H9 (cell line): ENCODE results near the gene NUBPL. TPM values are rescaled to one million over a fixed set of nuclear protein-coding genes. Genes with fewer than 3 reads are reported as not detected.

ENCODE experiments used
- DNase-seq: peaks from one replicate; pipeline ENCODE4 v3.0.0-alpha.2; 2017
- H2AFZ ChIP-seq: one replicate; pipeline ENCODE4 v1.6.1; 2013; ENCODE audit warnings: mild to moderate bottlenecking, low read length, control low read depth, moderate library complexity
- H2AK5ac ChIP-seq: 2 replicates; pipeline ENCODE4 v1.6.1; 2013; ENCODE audit warnings: low read length, control low read depth, mixed read lengths; ENCODE audit not compliant: insufficient read length
- H2BK120ac ChIP-seq: one replicate; pipeline ENCODE4 v1.6.1; 2013; ENCODE audit warnings: low read depth, mild to moderate bottlenecking, low read length, control low read depth, inconsistent platforms; ENCODE audit not compliant: poor library complexity, severe bottlenecking
- H2BK12ac ChIP-seq: 2 replicates; pipeline ENCODE4 v1.6.1; 2013; ENCODE audit warnings: low read length, control low read depth, mixed read lengths, low read depth; ENCODE audit not compliant: insufficient read length
- H2BK15ac ChIP-seq: 2 replicates; pipeline ENCODE4 v1.6.1; 2013; ENCODE audit warnings: low read depth, low read length, control low read depth
- H2BK20ac ChIP-seq: one replicate; pipeline ENCODE4 v1.6.1; 2013; ENCODE audit warnings: low read depth, mild to moderate bottlenecking, low read length, control low read depth, inconsistent platforms; ENCODE audit not compliant: poor library complexity, severe bottlenecking
- H2BK5ac ChIP-seq: 2 replicates; pipeline ENCODE4 v1.6.1; 2013; ENCODE audit warnings: low read length, control low read depth, mixed read lengths; ENCODE audit not compliant: insufficient read length
- H3K14ac ChIP-seq: 2 replicates; pipeline ENCODE4 v1.6.1; 2013; ENCODE audit warnings: low read length, control low read depth; ENCODE audit not compliant: insufficient read depth
- H3K18ac ChIP-seq: 2 replicates; pipeline ENCODE4 v1.6.1; 2013; ENCODE audit warnings: low read depth, mild to moderate bottlenecking, mixed read lengths, low read length, control low read depth; ENCODE audit not compliant: insufficient read length
- H3K23ac ChIP-seq: 2 replicates; pipeline ENCODE4 v1.6.1; 2013; ENCODE audit warnings: low read length, control low read depth, mixed read lengths, low read depth; ENCODE audit not compliant: insufficient read length
- H3K23me2 ChIP-seq: 2 replicates; pipeline ENCODE4 v1.6.1; 2013; ENCODE audit warnings: low read depth, mild to moderate bottlenecking, mixed read lengths, low read length, control low read depth; ENCODE audit not compliant: insufficient read length, poor library complexity, severe bottlenecking
- H3K27ac ChIP-seq: 2 replicates; pipeline ENCODE4 v1.5.1; 2013; ENCODE audit warnings: low read length, control low read depth, mixed read lengths, low read depth; ENCODE audit not compliant: insufficient read length
- H3K27me3 ChIP-seq: 2 replicates; pipeline ENCODE4 v1.6.1; 2013; ENCODE audit warnings: low read length, control low read depth, inconsistent platforms; ENCODE audit not compliant: insufficient read depth
- H3K4ac ChIP-seq: 2 replicates; pipeline ENCODE4 v1.6.1; 2013; ENCODE audit warnings: low read depth, mild to moderate bottlenecking, control low read depth, inconsistent platforms, low read length, moderate library complexity
- H3K4me1 ChIP-seq: 2 replicates; pipeline ENCODE4 v1.6.1; 2013; ENCODE audit warnings: low read length, control low read depth, inconsistent platforms; ENCODE audit not compliant: insufficient read depth
- H3K4me2 ChIP-seq: 2 replicates; pipeline ENCODE4 v1.6.1; 2013; ENCODE audit warnings: low read length, control low read depth, mixed read lengths; ENCODE audit not compliant: insufficient read length, insufficient read depth
- H3K56ac ChIP-seq: 2 replicates; pipeline ENCODE4 v1.6.1; 2013; ENCODE audit warnings: low read depth, mild to moderate bottlenecking, mixed read lengths, low read length, control low read depth; ENCODE audit not compliant: insufficient read length
- H3K79me1 ChIP-seq: 2 replicates; pipeline ENCODE4 v1.6.1; 2013; ENCODE audit warnings: low read depth, mild to moderate bottlenecking, moderate library complexity, low read length, control low read depth, inconsistent platforms; ENCODE audit not compliant: insufficient read depth, poor library complexity, severe bottlenecking
- H3K79me2 ChIP-seq: 2 replicates; pipeline ENCODE4 v1.6.1; 2013; ENCODE audit warnings: low read length, control low read depth, inconsistent platforms; ENCODE audit not compliant: insufficient read depth
- H3K9ac ChIP-seq: 2 replicates; pipeline ENCODE4 v1.6.1; 2013; ENCODE audit warnings: low read length, control low read depth, mixed read lengths; ENCODE audit not compliant: insufficient read length; ENCODE audit errors: extremely low read depth
- H3K9me3 ChIP-seq: one replicate; pipeline ENCODE4 v1.6.1; 2013; ENCODE audit warnings: low read depth, low read length, inconsistent platforms; ENCODE audit not compliant: control insufficient read depth
- H3T11ph ChIP-seq: one replicate; pipeline ENCODE4 v1.6.1; 2013; ENCODE audit warnings: mild to moderate bottlenecking, low read length, control low read depth, inconsistent platforms
- H4K20me1 ChIP-seq: one replicate; pipeline ENCODE4 v1.6.1; 2013; ENCODE audit not compliant: control insufficient read depth, insufficient read length, insufficient read depth
- H4K5ac ChIP-seq: 2 replicates; pipeline ENCODE4 v1.6.1; 2013; ENCODE audit warnings: low read depth, mild to moderate bottlenecking, mixed read lengths, low read length, control low read depth; ENCODE audit not compliant: insufficient read length
- H4K8ac ChIP-seq: replicated peaks from 2 replicates; pipeline ENCODE4 v1.6.1; 2013; ENCODE audit warnings: low read length, control low read depth, mixed read lengths, low read depth; ENCODE audit not compliant: insufficient read length
- H4K91ac ChIP-seq: 2 replicates; pipeline ENCODE4 v1.6.1; 2013; ENCODE audit warnings: low read depth, mild to moderate bottlenecking, moderate library complexity, mixed read lengths, low read length, control low read depth; ENCODE audit not compliant: insufficient read length
- H3K27ac Mint-ChIP-seq, 3 experiments: 2 replicates in 2 of 3; 3 replicates in 1 of 3; pipeline ENCODE4 v1.8.0; 2020 to 2021; ENCODE audit warnings: mixed read lengths in 3 of 3, mild to moderate bottlenecking in 1 of 3, moderate library complexity in 1 of 3
- H3K27me3 Mint-ChIP-seq: 2 replicates; pipeline ENCODE4 v1.8.0; 2021; ENCODE audit warnings: low read depth, mild to moderate bottlenecking, moderate library complexity, mixed read lengths
- H3K36me3 Mint-ChIP-seq, 3 experiments: 2 replicates in 2 of 3; 3 replicates in 1 of 3; pipeline ENCODE4 v1.8.0; 2020 to 2021; ENCODE audit warnings: low read depth in 3 of 3, mixed read lengths in 3 of 3; ENCODE audit not compliant: insufficient read depth in 1 of 3
- H3K4me1 Mint-ChIP-seq, 2 experiments: 2 replicates each; pipeline ENCODE4 v1.8.0; 2020; ENCODE audit warnings: mixed read lengths in 2 of 2
- H3K4me3 Mint-ChIP-seq, 2 experiments: 2 replicates in 1 of 2; 3 replicates in 1 of 2; pipeline ENCODE4 v1.8.0; 2020 to 2021; ENCODE audit warnings: mild to moderate bottlenecking in 2 of 2, mixed read lengths in 2 of 2, moderate library complexity in 1 of 2
- H3K9me3 Mint-ChIP-seq, 2 experiments: 2 replicates in 1 of 2; 3 replicates in 1 of 2; pipeline ENCODE4 v1.8.0; 2020; ENCODE audit warnings: mild to moderate bottlenecking in 2 of 2, mixed read lengths in 2 of 2, moderate library complexity in 1 of 2
- CTCF ChIP-seq: fragments of 200-600 bp; sonication (generic); conservative IDR thresholded peaks from 3 replicates; pipeline ENCODE4 v1.8.0; 2021; ENCODE audit warnings: antibody characterized with exemption, mild to moderate bottlenecking
- WGBS: extraction: QIAGEN DNeasy Blood & Tissue Kit; methylation state at CpG from one replicate; pipeline ENCODE4 v1.1.7; 2013; ENCODE audit warnings: missing lambda C conversion rate, low lambda C conversion rate, mixed read lengths; ENCODE audit not compliant: insufficient read length; ENCODE audit errors: extremely low coverage; 5-methylcytosine and 5-hydroxymethylcytosine counted together
- total RNA-seq: library from RNA; stranded (reverse); gene quantifications from 2 replicates; pipeline ENCODE4 v1.2.1, GENCODE V29; 2021

Gene NUBPL
- total RNA-seq, 1 experiment from 2014 or later: 14.8 TPM

- no peak overlapping the region for H3K56ac ChIP-seq
- H3K23ac ChIP-seq: no peak overlapping the region
- no peak overlapping the region for H2BK20ac ChIP-seq
- no peaks in the 10 kb centered on the region for H3K4me1 ChIP-seq
- no peak overlapping the region for H3K14ac ChIP-seq
- no CpG with 5 or more reads among the region's 3 CpGs for WGBS
- H4K91ac ChIP-seq: no peak overlapping the region
- no peak for DNase-seq
- H3K9me3 ChIP-seq: no peaks in the 10 kb centered on the region
- no peaks in the 10 kb centered on the region for H4K20me1 ChIP-seq
- H3K79me1 ChIP-seq: no peaks in the 10 kb centered on the region
- H3K4me1 Mint-ChIP-seq: 0 out of 4 replicates have a peak, but pooled peaks cover 0 to 7% of the 10 kb centered on the region in 2 experiments
- H2BK120ac ChIP-seq: no peak overlapping the region
- H3K27me3 Mint-ChIP-seq: no peaks in the 10 kb centered on the region
- H3K18ac ChIP-seq: no peak overlapping the region
- H3K27ac ChIP-seq: no peak overlapping the region
- H3K27ac Mint-ChIP-seq: no peak overlapping the region
- H2AK5ac ChIP-seq: no peak overlapping the region
- no peak overlapping the region for H3K4me3 Mint-ChIP-seq
- H3K79me2 ChIP-seq: no peaks in the 10 kb centered on the region
- H4K5ac ChIP-seq: no peak overlapping the region
- H2BK15ac ChIP-seq: no peak overlapping the region
- H2AFZ ChIP-seq: no peak overlapping the region
- no peaks in the 10 kb centered on the region for H3K23me2 ChIP-seq
- H3K4me2 ChIP-seq: no peak overlapping the region
- no peak for TF ChIP-seq CTCF
- no peak overlapping the region for H3K9ac ChIP-seq
- H4K8ac ChIP-seq: no peak overlapping the region
- no peaks in the 10 kb centered on the region for H3K9me3 Mint-ChIP-seq
- no peaks in the 10 kb centered on the region for H3K36me3 Mint-ChIP-seq
- no peak overlapping the region for H2BK12ac ChIP-seq
- H2BK5ac ChIP-seq: no peak overlapping the region
- no peak overlapping the region for H3T11ph ChIP-seq
- H3K27me3 ChIP-seq: no peaks in the 10 kb centered on the region
- no peak overlapping the region for H3K4ac ChIP-seq
Measured at GRCh38 chr14:31578266-31578665, 17.1 kb downstream of the NUBPL start.
